ENCODE measurements around the gene SLC35C1. TPM values are rescaled to one million over a fixed set of nuclear protein-coding genes. Genes with fewer than 3 reads are reported as not detected.

SLC35C1 gene
- total RNA-seq, 2 donors from 2014 or later = 11.4 to 16.0 TPM

GRCh38 chr11:45843158-45843924 lies 38.4 kb downstream of the SLC35C1 start:
- no peaks in the 10 kb centered on the region for H3K36me3 Mint-ChIP-seq (ENCODE audit: low read depth)
- DNase-seq = peak; percentile 96
- Histone ChIP-seq H3K27me3 (ENCODE audit: control insufficient read depth, insufficient read depth, low read length, poor library complexity, severe bottlenecking) (peaks cover 47% of the 10 kb centered on the region), H3K9ac (ENCODE audit: extremely low read depth, low read length, poor library complexity, severe bottlenecking) (no peak overlapping the region), H3K4me1 (ENCODE audit: control insufficient read depth, insufficient read depth, low read length) (peaks cover 4% of the 10 kb centered on the region), H3K27ac (ENCODE audit: low read depth, low read length) (no peak overlapping the region), H3K4me3 (ENCODE audit: low read length) (peak overlapping the region; percentile 3), H3K9me3 (ENCODE audit: control insufficient read depth, low read length) (no peaks in the 10 kb centered on the region), H3K36me3 (ENCODE audit: control insufficient read depth, insufficient read depth, low read length) (no peaks in the 10 kb centered on the region)
- peaks cover 51% of the 10 kb centered on the region for H3K27me3 Mint-ChIP-seq (ENCODE audit: insufficient read depth)
- no peaks in the 10 kb centered on the region for H3K9me3 Mint-ChIP-seq
- 25 to 28% methylated on average over 17 to 22 of the region's 22 CpGs for WGBS, 2 experiments (ENCODE audit: insufficient coverage in 1 of 2, insufficient read length in 1 of 2)
- no peak overlapping the region for H3K4me3 Mint-ChIP-seq
- H3K4me1 Mint-ChIP-seq = peaks cover 7% of the 10 kb centered on the region
- peak overlapping the region; percentile 36 for H3K27ac Mint-ChIP-seq
- peak; percentile 95 for TF ChIP-seq CTCF (conservative IDR thresholded peaks at IDR 0.05)

- peaks cover 56% of the 10 kb centered on the region for H3K27me3 Mint-ChIP-seq (ENCODE audit: insufficient read depth)
- 74 to 100% methylated on average over 1 to 3 of the region's 3 CpGs for WGBS, 2 experiments (ENCODE audit: insufficient coverage in 1 of 2, insufficient read length in 1 of 2)
- no peak overlapping the region for H3K27ac ChIP-seq (ENCODE audit: low read depth, low read length)
Measured at GRCh38 chr11:45844822-45845578, 40.1 kb downstream of the SLC35C1 start.

More at GRCh38 chr11:45844822-45845578, 40.1 kb downstream of the SLC35C1 start:
- Histone ChIP-seq H3K9me3 (ENCODE audit: control insufficient read depth, low read length) (no peaks in the 10 kb centered on the region), H3K36me3 (ENCODE audit: control insufficient read depth, insufficient read depth, low read length) (no peaks in the 10 kb centered on the region), H3K9ac (ENCODE audit: extremely low read depth, low read length, poor library complexity, severe bottlenecking) (no peak overlapping the region), H3K4me3 (ENCODE audit: low read length) (no peak overlapping the region), H3K27me3 (ENCODE audit: control insufficient read depth, insufficient read depth, low read length, poor library complexity, severe bottlenecking) (peaks cover 47% of the 10 kb centered on the region), H3K4me1 (ENCODE audit: control insufficient read depth, insufficient read depth, low read length) (peaks cover 9% of the 10 kb centered on the region)
- H3K36me3 Mint-ChIP-seq (ENCODE audit: low read depth) = no peaks in the 10 kb centered on the region
- no peak for TF ChIP-seq CTCF (conservative IDR thresholded peaks at IDR 0.05)
- H3K4me3 Mint-ChIP-seq = no peak overlapping the region
- no peaks in the 10 kb centered on the region for H3K9me3 Mint-ChIP-seq
- H3K27ac Mint-ChIP-seq = no peak overlapping the region
- peaks cover 14% of the 10 kb centered on the region for H3K4me1 Mint-ChIP-seq
- DNase-seq = no peak

Measured in endodermal cell (in vitro differentiated cells).